ENCODE results near the gene FOSB.

- TF ChIP-seq ASH1L (IDR thresholded peaks at IDR 0.05; ENCODE audit: borderline replicate concordance, low read depth, partially characterized antibody) (no peak), PHF20 (IDR thresholded peaks at IDR 0.05; ENCODE audit: partially characterized antibody) (no peak), CTCF (IDR thresholded peaks at IDR 0.05 in 2 of 3, conservative IDR thresholded peaks at IDR 0.05 in 1 of 3; ENCODE audit: insufficient read depth in 2 of 3, low read depth in 1 of 3, low read length in 3 of 3) (peak in 1 of 3 experiments; percentile 25; a peak in 1 of 6 replicates), SUPT5H (IDR thresholded peaks at IDR 0.05) (no peak), CEBPG (CRISPR knock-in tag; IDR thresholded peaks at IDR 0.05) (no peak), CEBPG (tag; conservative IDR thresholded peaks at IDR 0.05 in 1 of 2, IDR thresholded peaks at IDR 0.05 in 1 of 2) (no peak), DNMT1 (IDR thresholded peaks at IDR 0.05) (no peak)
Observed at GRCh38 chr19:45467115-45467455, 711 bp upstream of the FOSB start.
